ENCODE measurements around the gene TMEM208.

DNA sequence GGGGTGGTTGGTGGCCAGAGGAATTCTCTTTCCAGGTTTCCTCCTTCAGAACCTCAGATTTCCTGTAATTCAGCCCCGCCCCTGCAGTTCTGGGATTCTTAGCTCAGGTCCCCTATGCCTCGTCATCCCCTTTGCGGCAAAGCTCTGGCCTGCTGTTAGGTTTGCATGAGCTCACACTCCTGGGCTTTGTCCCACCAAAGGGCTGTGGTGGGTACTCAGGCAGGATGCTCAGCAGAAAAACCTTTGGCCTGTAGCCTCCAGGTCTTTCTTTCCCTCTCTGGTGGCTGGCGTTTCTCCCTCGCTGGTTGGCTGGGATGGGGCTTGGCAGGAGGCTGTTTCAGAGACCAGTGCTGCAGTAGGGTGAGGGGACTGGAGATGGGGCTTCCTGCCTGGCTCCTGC lies 42.8 kb downstream of the TMEM208 start:
- TF ChIP-seq EGR1 (IDR thresholded peaks at IDR 0.05; ENCODE audit: borderline replicate concordance, low read depth, low read length) (no peak), CTCF (IDR thresholded peaks at IDR 0.05; ENCODE audit: control extremely low read depth in 1 of 3, insufficient read depth in 1 of 3, low read depth in 1 of 3, low read length in 3 of 3) (no peak), SUZ12 (IDR thresholded peaks at IDR 0.05; ENCODE audit: low read length) (no peak), POLR2A (IDR thresholded peaks at IDR 0.05; ENCODE audit: control extremely low read depth in 1 of 2, low read depth in 2 of 2, low read length in 2 of 2) (no peak), RFX5 (IDR thresholded peaks at IDR 0.05; ENCODE audit: borderline replicate concordance, low read depth, low read length) (no peak), EZH2 (IDR thresholded peaks at IDR 0.05; ENCODE audit: low read depth, low read length, severe bottlenecking) (no peak), POLR2AphosphoS5 (IDR thresholded peaks at IDR 0.05; ENCODE audit: low read depth, low read length) (no peak), GTF2F1 (IDR thresholded peaks at IDR 0.05; ENCODE audit: borderline replicate concordance, low read depth, low read length) (no peak), JUND (IDR thresholded peaks at IDR 0.05; ENCODE audit: low read length) (no peak), JUN (IDR thresholded peaks at IDR 0.05; ENCODE audit: low read depth, low read length) (no peak), RNF2 (IDR thresholded peaks at IDR 0.05; ENCODE audit: borderline replicate concordance, low read depth, low read length, missing control alignments, poor library complexity, severe bottlenecking) (no peak), SIRT6 (IDR thresholded peaks at IDR 0.05; ENCODE audit: low read length) (no peak)
